H9 (cell line): ENCODE measurements around the gene KLK11. TPM values are rescaled to one million over a fixed set of nuclear protein-coding genes. Genes with fewer than 3 reads are reported as not detected.

Experiments used
- DNase-seq: peaks from one replicate; pipeline ENCODE4 v3.0.0-alpha.2; 2017
- H2AFZ ChIP-seq: one replicate; pipeline ENCODE4 v1.6.1; 2013; ENCODE audit warnings: mild to moderate bottlenecking, low read length, control low read depth, moderate library complexity
- H2AK5ac ChIP-seq: 2 replicates; pipeline ENCODE4 v1.6.1; 2013; ENCODE audit warnings: low read length, control low read depth, mixed read lengths; ENCODE audit not compliant: insufficient read length
- H2BK120ac ChIP-seq: one replicate; pipeline ENCODE4 v1.6.1; 2013; ENCODE audit warnings: low read depth, mild to moderate bottlenecking, low read length, control low read depth, inconsistent platforms; ENCODE audit not compliant: poor library complexity, severe bottlenecking
- H2BK12ac ChIP-seq: 2 replicates; pipeline ENCODE4 v1.6.1; 2013; ENCODE audit warnings: low read length, control low read depth, mixed read lengths, low read depth; ENCODE audit not compliant: insufficient read length
- H2BK15ac ChIP-seq: 2 replicates; pipeline ENCODE4 v1.6.1; 2013; ENCODE audit warnings: low read depth, low read length, control low read depth
- H2BK20ac ChIP-seq: one replicate; pipeline ENCODE4 v1.6.1; 2013; ENCODE audit warnings: low read depth, mild to moderate bottlenecking, low read length, control low read depth, inconsistent platforms; ENCODE audit not compliant: poor library complexity, severe bottlenecking
- H2BK5ac ChIP-seq: 2 replicates; pipeline ENCODE4 v1.6.1; 2013; ENCODE audit warnings: low read length, control low read depth, mixed read lengths; ENCODE audit not compliant: insufficient read length
- H3K14ac ChIP-seq: 2 replicates; pipeline ENCODE4 v1.6.1; 2013; ENCODE audit warnings: low read length, control low read depth; ENCODE audit not compliant: insufficient read depth
- H3K18ac ChIP-seq: 2 replicates; pipeline ENCODE4 v1.6.1; 2013; ENCODE audit warnings: low read depth, mild to moderate bottlenecking, mixed read lengths, low read length, control low read depth; ENCODE audit not compliant: insufficient read length
- H3K23ac ChIP-seq: 2 replicates; pipeline ENCODE4 v1.6.1; 2013; ENCODE audit warnings: low read length, control low read depth, mixed read lengths, low read depth; ENCODE audit not compliant: insufficient read length
- H3K23me2 ChIP-seq: 2 replicates; pipeline ENCODE4 v1.6.1; 2013; ENCODE audit warnings: low read depth, mild to moderate bottlenecking, mixed read lengths, low read length, control low read depth; ENCODE audit not compliant: insufficient read length, poor library complexity, severe bottlenecking
- H3K27ac ChIP-seq: 2 replicates; pipeline ENCODE4 v1.5.1; 2013; ENCODE audit warnings: low read length, control low read depth, mixed read lengths, low read depth; ENCODE audit not compliant: insufficient read length
- H3K27me3 ChIP-seq: 2 replicates; pipeline ENCODE4 v1.6.1; 2013; ENCODE audit warnings: low read length, control low read depth, inconsistent platforms; ENCODE audit not compliant: insufficient read depth
- H3K4ac ChIP-seq: 2 replicates; pipeline ENCODE4 v1.6.1; 2013; ENCODE audit warnings: low read depth, mild to moderate bottlenecking, control low read depth, inconsistent platforms, low read length, moderate library complexity
- H3K4me1 ChIP-seq: 2 replicates; pipeline ENCODE4 v1.6.1; 2013; ENCODE audit warnings: low read length, control low read depth, inconsistent platforms; ENCODE audit not compliant: insufficient read depth
- H3K4me2 ChIP-seq: 2 replicates; pipeline ENCODE4 v1.6.1; 2013; ENCODE audit warnings: low read length, control low read depth, mixed read lengths; ENCODE audit not compliant: insufficient read length, insufficient read depth
- H3K56ac ChIP-seq: 2 replicates; pipeline ENCODE4 v1.6.1; 2013; ENCODE audit warnings: low read depth, mild to moderate bottlenecking, mixed read lengths, low read length, control low read depth; ENCODE audit not compliant: insufficient read length
- H3K79me1 ChIP-seq: 2 replicates; pipeline ENCODE4 v1.6.1; 2013; ENCODE audit warnings: low read depth, mild to moderate bottlenecking, moderate library complexity, low read length, control low read depth, inconsistent platforms; ENCODE audit not compliant: insufficient read depth, poor library complexity, severe bottlenecking
- H3K79me2 ChIP-seq: 2 replicates; pipeline ENCODE4 v1.6.1; 2013; ENCODE audit warnings: low read length, control low read depth, inconsistent platforms; ENCODE audit not compliant: insufficient read depth
- H3K9ac ChIP-seq: 2 replicates; pipeline ENCODE4 v1.6.1; 2013; ENCODE audit warnings: low read length, control low read depth, mixed read lengths; ENCODE audit not compliant: insufficient read length; ENCODE audit errors: extremely low read depth
- H3K9me3 ChIP-seq: one replicate; pipeline ENCODE4 v1.6.1; 2013; ENCODE audit warnings: low read depth, low read length, inconsistent platforms; ENCODE audit not compliant: control insufficient read depth
- H3T11ph ChIP-seq: one replicate; pipeline ENCODE4 v1.6.1; 2013; ENCODE audit warnings: mild to moderate bottlenecking, low read length, control low read depth, inconsistent platforms
- H4K20me1 ChIP-seq: one replicate; pipeline ENCODE4 v1.6.1; 2013; ENCODE audit not compliant: control insufficient read depth, insufficient read length, insufficient read depth
- H4K5ac ChIP-seq: 2 replicates; pipeline ENCODE4 v1.6.1; 2013; ENCODE audit warnings: low read depth, mild to moderate bottlenecking, mixed read lengths, low read length, control low read depth; ENCODE audit not compliant: insufficient read length
- H4K8ac ChIP-seq: replicated peaks from 2 replicates; pipeline ENCODE4 v1.6.1; 2013; ENCODE audit warnings: low read length, control low read depth, mixed read lengths, low read depth; ENCODE audit not compliant: insufficient read length
- H4K91ac ChIP-seq: 2 replicates; pipeline ENCODE4 v1.6.1; 2013; ENCODE audit warnings: low read depth, mild to moderate bottlenecking, moderate library complexity, mixed read lengths, low read length, control low read depth; ENCODE audit not compliant: insufficient read length
- H3K27ac Mint-ChIP-seq, 3 experiments: 2 replicates in 2 of 3; 3 replicates in 1 of 3; pipeline ENCODE4 v1.8.0; 2020 to 2021; ENCODE audit warnings: mixed read lengths in 3 of 3, mild to moderate bottlenecking in 1 of 3, moderate library complexity in 1 of 3
- H3K27me3 Mint-ChIP-seq: 2 replicates; pipeline ENCODE4 v1.8.0; 2021; ENCODE audit warnings: low read depth, mild to moderate bottlenecking, moderate library complexity, mixed read lengths
- H3K36me3 Mint-ChIP-seq, 3 experiments: 2 replicates in 2 of 3; 3 replicates in 1 of 3; pipeline ENCODE4 v1.8.0; 2020 to 2021; ENCODE audit warnings: low read depth in 3 of 3, mixed read lengths in 3 of 3; ENCODE audit not compliant: insufficient read depth in 1 of 3
- H3K4me1 Mint-ChIP-seq, 2 experiments: 2 replicates each; pipeline ENCODE4 v1.8.0; 2020; ENCODE audit warnings: mixed read lengths in 2 of 2
- H3K4me3 Mint-ChIP-seq, 2 experiments: 2 replicates in 1 of 2; 3 replicates in 1 of 2; pipeline ENCODE4 v1.8.0; 2020 to 2021; ENCODE audit warnings: mild to moderate bottlenecking in 2 of 2, mixed read lengths in 2 of 2, moderate library complexity in 1 of 2
- H3K9me3 Mint-ChIP-seq, 2 experiments: 2 replicates in 1 of 2; 3 replicates in 1 of 2; pipeline ENCODE4 v1.8.0; 2020; ENCODE audit warnings: mild to moderate bottlenecking in 2 of 2, mixed read lengths in 2 of 2, moderate library complexity in 1 of 2
- CTCF ChIP-seq: fragments of 200-600 bp; sonication (generic); conservative IDR thresholded peaks from 3 replicates; pipeline ENCODE4 v1.8.0; 2021; ENCODE audit warnings: antibody characterized with exemption, mild to moderate bottlenecking
- WGBS: extraction: QIAGEN DNeasy Blood & Tissue Kit; methylation state at CpG from one replicate; pipeline ENCODE4 v1.1.7; 2013; ENCODE audit warnings: missing lambda C conversion rate, low lambda C conversion rate, mixed read lengths; ENCODE audit not compliant: insufficient read length; ENCODE audit errors: extremely low coverage; 5-methylcytosine and 5-hydroxymethylcytosine counted together
- total RNA-seq: library from RNA; stranded (reverse); gene quantifications from 2 replicates; pipeline ENCODE4 v1.2.1, GENCODE V29; 2021

Gene KLK11
- total RNA-seq, 1 experiment from 2014 or later = not detected

DNA sequence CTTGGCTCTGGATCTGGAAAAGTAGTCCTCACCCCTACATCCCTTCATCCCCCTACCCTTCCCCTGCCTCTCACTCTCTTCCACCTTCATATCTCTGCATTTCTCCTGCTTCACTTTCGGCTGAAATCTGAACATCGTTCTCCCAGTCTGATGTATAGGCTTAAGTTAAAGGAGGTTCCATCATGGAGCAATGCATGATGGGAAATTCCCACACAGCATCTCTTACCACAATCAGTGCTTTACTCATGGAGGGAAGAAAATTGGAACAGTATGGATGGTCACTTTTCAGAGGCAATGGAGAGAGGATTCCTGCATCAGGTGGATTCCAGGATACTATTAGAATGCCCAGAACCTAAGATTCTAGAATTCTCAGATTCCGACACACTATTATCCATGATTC, 18.9 kb downstream of the KLK11 start:
- TF ChIP-seq CTCF = no peak
- Histone ChIP-seq H3K79me2 (no peaks in the 10 kb centered on the region), H3K56ac (no peak overlapping the region), H4K5ac (no peak overlapping the region), H2BK20ac (no peak overlapping the region), H3K4me1 (no peaks in the 10 kb centered on the region), H2AK5ac (no peak overlapping the region), H4K91ac (no peak overlapping the region), H3K14ac (no peak overlapping the region), H2BK120ac (no peak overlapping the region), H3K9me3 (no peaks in the 10 kb centered on the region), H3K4ac (no peak overlapping the region), H3T11ph (no peak overlapping the region), H4K20me1 (no peaks in the 10 kb centered on the region), H2BK12ac (no peak overlapping the region), H3K4me2 (no peak overlapping the region), H2BK15ac (no peak overlapping the region), H3K27ac (no peak overlapping the region), H3K79me1 (no peaks in the 10 kb centered on the region), H3K23me2 (peaks cover 3% of the 10 kb centered on the region), H3K27me3 (no peaks in the 10 kb centered on the region), H3K23ac (no peak overlapping the region), H2BK5ac (no peak overlapping the region), H4K8ac (no peak overlapping the region), H2AFZ (no peak overlapping the region), H3K9ac (no peak overlapping the region), H3K18ac (no peak overlapping the region)
- Mint-ChIP-seq H3K36me3 (no peaks in the 10 kb centered on the region), H3K27ac (no peak overlapping the region), H3K4me1 (peaks cover 5 to 10% of the 10 kb centered on the region in 2 experiments), H3K4me3 (no peak overlapping the region), H3K27me3 (peaks cover 51% of the 10 kb centered on the region), H3K9me3 (no peaks in the 10 kb centered on the region)
- WGBS = no CpG with 5 or more reads among the region's 3 CpGs
- no peak for DNase-seq
